Spleen (tissue), 11 donors: Measurements from ENCODE around the gene HSPA12A. TPM values are rescaled to one million over a fixed set of nuclear protein-coding genes. Genes with fewer than 3 reads are reported as not detected.

Experiments
- DNase-seq: peaks from one replicate; pipeline ENCODE4 v3.0.0-alpha.2; 2020
- H3K27ac ChIP-seq, 8 donors: fragments of 200-600 bp; sonication (generic) in 7 of 8; 1 replicate in 4 of 8; 2 replicates in 4 of 8; pipeline versions ENCODE4 v1.5.0 to v1.8.0; 2016 to 2021; ENCODE audit warnings: inconsistent platforms in 4 of 8, mild to moderate bottlenecking in 4 of 8, moderate library complexity in 1 of 8
- H3K27me3 ChIP-seq, 7 donors: fragments of 200-600 bp; sonication (generic) in 6 of 7; replicated peaks in 1 of 7; 1 replicate in 4 of 7; 2 replicates in 3 of 7; pipeline versions ENCODE4 v1.5.0 to v1.8.0; 2016 to 2021; ENCODE audit warnings: inconsistent platforms in 3 of 7, mild to moderate bottlenecking in 1 of 7
- H3K36me3 ChIP-seq, 6 donors: fragments of 200-600 bp; sonication (generic) in 5 of 6; 1 replicate in 4 of 6; 2 replicates in 2 of 6; pipeline versions ENCODE4 v1.5.0 to v1.8.0; 2016 to 2021; ENCODE audit warnings: inconsistent platforms in 2 of 6
- H3K4me1 ChIP-seq, 6 donors: fragments of 200-600 bp; sonication (generic) in 5 of 6; 1 replicate in 3 of 6; 2 replicates in 3 of 6; pipeline versions ENCODE4 v1.5.0 to v1.8.0; 2016 to 2021; ENCODE audit warnings: inconsistent platforms in 3 of 6
- H3K4me3 ChIP-seq, 8 donors: fragments of 200-600 bp; sonication (generic) in 7 of 8; 1 replicate in 4 of 8; 2 replicates in 4 of 8; pipeline versions ENCODE4 v1.5.0 to v1.8.0; 2016 to 2021; ENCODE audit warnings: inconsistent platforms in 4 of 8, mild to moderate bottlenecking in 4 of 8, moderate library complexity in 2 of 8
- H3K9me3 ChIP-seq, 8 donors: fragments of 200-600 bp; sonication (generic) in 7 of 8; 1 replicate in 4 of 8; 2 replicates in 4 of 8; pipeline versions ENCODE4 v1.5.0 to v1.8.0; 2016 to 2021; ENCODE audit warnings: inconsistent platforms in 4 of 8
- CTCF ChIP-seq, 11 experiments: fragments of 200-600 bp in 7 of 11; fragments of 450-650 bp in 4 of 11; sonication (generic) in 4 of 11; IDR thresholded peaks in 8 of 11; conservative IDR thresholded peaks in 3 of 11; 1 replicate in 7 of 11; 2 replicates in 4 of 11; pipeline versions ENCODE4 v1.4.0 to v1.8.0; 2016 to 2021; ENCODE audit warnings: antibody characterized with exemption in 11 of 11, inconsistent platforms in 4 of 11, mild to moderate bottlenecking in 1 of 11
- POLR2A ChIP-seq, 3 donors: fragments of 450-650 bp; IDR thresholded peaks; one replicate each; pipeline ENCODE4 v1.5.1; 2017; ENCODE audit warnings: antibody characterized with exemption in 3 of 3, mild to moderate bottlenecking in 1 of 3
- POLR2AphosphoS5 ChIP-seq, 3 donors: sonication (generic); formaldehyde crosslinking; IDR thresholded peaks; one replicate each; pipeline ENCODE4 v1.5.1; 2017; ENCODE audit warnings: antibody characterized with exemption in 3 of 3
- WGBS, 5 donors: extraction: QIAGEN DNeasy Blood & Tissue Kit in 3 of 5; methylation state at CpG; one replicate each; pipeline versions ENCODE4 v1.1.5 to v1.1.7; 2013 to 2018; 5-methylcytosine and 5-hydroxymethylcytosine counted together
- intact Hi-C: fragments of 100-400 bp; cut with DNase I; formaldehyde crosslinking; loops from one replicate; pipeline ENCODE4 v1.15.0; 2023; ENCODE audit warnings: low total_unique reads
- polyA plus RNA-seq, 3 donors: library from polyadenylated mRNA; stranded (reverse); fragments of 200-250 nt; gene quantifications; one replicate each; pipeline ENCODE4 v1.2.1, GENCODE V29; 2013
- total RNA-seq, 7 donors: library from RNA; depleted of rRNA in 3 of 7; stranded (reverse); fragments of >200 nt in 3 of 7; fragmentation: NEBNext Ultra II Directional in 4 of 7; extraction: Animal tissue kit (Norgen Biotek cat#: 25700) in 4 of 7; gene quantifications; one replicate each; pipeline versions ENCODE4 v1.1.0 to v1.2.1, GENCODE V29; 2016 to 2021
- donor health status: healthy with polysubstance abuse.
- donor health status: DM: no; HTN: no; CAD: no; lungs with moderate emphysema.
- donor health status: DM: no; HTN: no; CAD: no.
- donor health status: Bipolar disorder and iron deficiency.
- donor health status: healthy.
- donor health status: DM: no; HTN: no; CAD: no.
- donor health status: DM: yes; HTN: yes; CAD: no.

HSPA12A gene
- total and polyA plus RNA-seq, 10 donors = 1.5 to 16.5 (median 6.9) TPM

- intact Hi-C loops = no loop called here
- Histone ChIP-seq H3K27ac (no peak overlapping the region), H3K27me3 (no peaks in the 10 kb centered on the region), H3K4me1 (no peaks in the 10 kb centered on the region), H3K4me3 (no peak overlapping the region), H3K9me3 (no peaks in the 10 kb centered on the region), H3K36me3 (peaks cover 0 to 5% (median 0%) of the 10 kb centered on the region in 6 donors)
- WGBS, 5 donors = 80 to 85% (median 84%) methylated on average over 6 to 9 of the region's 9 CpGs
- no peak for DNase-seq
- TF ChIP-seq POLR2A (IDR thresholded peaks at IDR 0.05) (no peak), POLR2AphosphoS5 (IDR thresholded peaks at IDR 0.05) (no peak), CTCF (IDR thresholded peaks at IDR 0.05 in 8 of 11, conservative IDR thresholded peaks at IDR 0.05 in 3 of 11) (no peak)
These were observed 40.2 kb downstream of the HSPA12A start for GRCh38 chr10:116702165-116702564.

- no peaks in the 10 kb centered on the region for H3K9me3 ChIP-seq
- WGBS, 5 donors = 71 to 86% (median 76%) methylated on average over 4 to 5 of the region's 5 CpGs
- peaks cover 0 to 5% (median 0%) of the 10 kb centered on the region in 6 donors for H3K36me3 ChIP-seq
- no peak overlapping the region for H3K27ac ChIP-seq
- H3K4me3 ChIP-seq = no peak overlapping the region
- no peak for DNase-seq
- intact Hi-C loops = no loop called here
- H3K4me1 ChIP-seq = peaks cover 0 to under 1% (median 0%) of the 10 kb centered on the region in 6 donors
- TF ChIP-seq POLR2AphosphoS5 (IDR thresholded peaks at IDR 0.05) = no peak
- no peak for TF ChIP-seq CTCF (IDR thresholded peaks at IDR 0.05 in 8 of 11, conservative IDR thresholded peaks at IDR 0.05 in 3 of 11)
- TF ChIP-seq POLR2A (IDR thresholded peaks at IDR 0.05) = no peak
- no peaks in the 10 kb centered on the region for H3K27me3 ChIP-seq
These were observed 42.8 kb downstream of the HSPA12A start for GRCh38 chr10:116699471-116700150.

GRCh38 chr10:116699049-116699448 is 43.3 kb downstream of the HSPA12A start:
- Histone ChIP-seq H3K27me3 (no peaks in the 10 kb centered on the region), H3K9me3 (no peaks in the 10 kb centered on the region), H3K36me3 (peaks cover 0 to 5% (median 0%) of the 10 kb centered on the region in 6 donors), H3K27ac (no peak overlapping the region), H3K4me1 (peaks cover 0 to 6% (median under 1%) of the 10 kb centered on the region in 6 donors), H3K4me3 (no peak overlapping the region)
- intact Hi-C loops = no loop called here
- TF ChIP-seq POLR2AphosphoS5 (IDR thresholded peaks at IDR 0.05) = no peak
- TF ChIP-seq POLR2A (IDR thresholded peaks at IDR 0.05) = no peak
- TF ChIP-seq CTCF (IDR thresholded peaks at IDR 0.05 in 8 of 11, conservative IDR thresholded peaks at IDR 0.05 in 3 of 11) = no peak
- 86 to 94% (median 91%) methylated on average over 9 of the region's 9 CpGs for WGBS, 5 donors
- DNase-seq = no peak

GRCh38 chr10:116698364-116698763 is 44.0 kb downstream of the HSPA12A start:
- H3K27me3 ChIP-seq = no peaks in the 10 kb centered on the region
- 82 to 90% (median 86%) methylated on average over 9 of the region's 9 CpGs for WGBS, 5 donors
- H3K9me3 ChIP-seq = no peaks in the 10 kb centered on the region
- H3K4me1 ChIP-seq = peaks cover 0 to 10% (median 2%) of the 10 kb centered on the region in 6 donors
- intact Hi-C loops = no loop called here
- H3K4me3 ChIP-seq = no peak overlapping the region
- TF ChIP-seq CTCF (IDR thresholded peaks at IDR 0.05 in 8 of 11, conservative IDR thresholded peaks at IDR 0.05 in 3 of 11) (no peak), POLR2A (IDR thresholded peaks at IDR 0.05) (no peak)
- H3K36me3 ChIP-seq = peaks cover 0 to 5% (median 0%) of the 10 kb centered on the region in 6 donors
- DNase-seq = no peak
- no peak overlapping the region for H3K27ac ChIP-seq
